ENCODE data around the gene TMEM245.

The TMEM245 gene

GRCh38 chr9:109100543-109101201 lies 19.1 kb downstream of the TMEM245 start:
- no peak for DNase-seq

GRCh38 chr9:109098960-109099308 lies 20.8 kb downstream of the TMEM245 start:
- DNase-seq, result no peak

GRCh38 chr9:109098171-109098959 lies 21.4 kb downstream of the TMEM245 start:
- peak in 1 of 2 experiments; percentile 19 for DNase-seq

GRCh38 chr9:109097146-109097545 lies 22.6 kb downstream of the TMEM245 start:
- no peak for DNase-seq

- no peak for DNase-seq
Measured at GRCh38 chr9:109095321-109095720, 24.4 kb downstream of the TMEM245 start.

GRCh38 chr9:109094268-109094667 lies 25.5 kb downstream of the TMEM245 start:
- no peak for DNase-seq

- DNase-seq, result no peak
Measured at GRCh38 chr9:109092587-109092986, 27.2 kb downstream of the TMEM245 start.

- no peak for DNase-seq
Measured at GRCh38 chr9:109092051-109092580, 27.6 kb downstream of the TMEM245 start.

GRCh38 chr9:109088221-109088620 lies 31.5 kb downstream of the TMEM245 start:
- DNase-seq, result no peak

- no peak for DNase-seq
Measured at GRCh38 chr9:109087795-109088194, 32.0 kb downstream of the TMEM245 start.

- DNase-seq, result no peak
Measured at GRCh38 chr9:109086221-109086620, 33.5 kb downstream of the TMEM245 start.

GRCh38 chr9:109085510-109085909 lies 34.2 kb downstream of the TMEM245 start:
- no peak for DNase-seq

- DNase-seq, result no peak
Measured at GRCh38 chr9:109083813-109084405, 35.8 kb downstream of the TMEM245 start.

- no peak for DNase-seq
Measured at GRCh38 chr9:109083141-109083540, 36.6 kb downstream of the TMEM245 start.

GRCh38 chr9:109082091-109082620 lies 37.6 kb downstream of the TMEM245 start:
- no peak for DNase-seq

- DNase-seq, result no peak
Measured at GRCh38 chr9:109074236-109074889, 45.4 kb downstream of the TMEM245 start.

GRCh38 chr9:109072821-109073435 lies 46.8 kb downstream of the TMEM245 start:
- DNase-seq, result no peak

- DNase-seq, result no peak
Measured at GRCh38 chr9:109072133-109072692, 47.5 kb downstream of the TMEM245 start.

- no peak for DNase-seq
Measured at GRCh38 chr9:109068764-109069163, 51.0 kb downstream of the TMEM245 start.

- DNase-seq, result no peak
Measured at GRCh38 chr9:109064963-109065702, 54.6 kb downstream of the TMEM245 start.

GRCh38 chr9:109063760-109064159 lies 56.0 kb downstream of the TMEM245 start:
- DNase-seq, result no peak

All from NCI-H2081 (cell line).